CD4-positive, alpha-beta T cell treated with Interleukin-17A for 1 hour (primary cell): ENCODE data around the gene FOXP1.
"Not testable (repeated sequence)": the region's sequence is repeated elsewhere in the genome, so short reads cannot be mapped to it uniquely, and the experiment has no call there.

ENCODE experiments used
- DNase-seq: peaks from one replicate; pipeline ENCODE4 v3.0.0-alpha.2; 2020

Gene FOXP1

GRCh38 chr3:71526448-71526847 lies 57.1 kb downstream of the FOXP1 start:
- DNase-seq: not testable (repeated sequence)

- DNase-seq: no peak
These were observed 58.1 kb downstream of the FOXP1 start for GRCh38 chr3:71525391-71525790.

- DNase-seq: no peak
These were observed 58.9 kb downstream of the FOXP1 start for GRCh38 chr3:71524672-71525071.

GRCh38 chr3:71523628-71524027 lies 59.9 kb downstream of the FOXP1 start:
- DNase-seq: no peak

GRCh38 chr3:71521940-71522876 lies 61.3 kb downstream of the FOXP1 start:
- DNase-seq: no peak

- no peak for DNase-seq
These were observed 62.5 kb downstream of the FOXP1 start for GRCh38 chr3:71521021-71521352.

- no peak for DNase-seq
These were observed 63.1 kb downstream of the FOXP1 start for GRCh38 chr3:71520161-71521020.

GRCh38 chr3:71518089-71518488 lies 65.4 kb downstream of the FOXP1 start:
- no peak for DNase-seq

GRCh38 chr3:71517271-71517791 lies 66.2 kb downstream of the FOXP1 start:
- DNase-seq: no peak

GRCh38 chr3:71515636-71516365 lies 67.7 kb downstream of the FOXP1 start:
- DNase-seq: no peak

GRCh38 chr3:71514621-71515020 lies 68.9 kb downstream of the FOXP1 start:
- no peak for DNase-seq

GRCh38 chr3:71513515-71513914 lies 70.0 kb downstream of the FOXP1 start:
- no peak for DNase-seq

- DNase-seq: no peak
These were observed 70.4 kb downstream of the FOXP1 start for GRCh38 chr3:71513081-71513480.

- no peak for DNase-seq
These were observed 71.0 kb downstream of the FOXP1 start for GRCh38 chr3:71512544-71512943.

GRCh38 chr3:71512000-71512399 lies 71.5 kb downstream of the FOXP1 start:
- DNase-seq: peak; percentile 81

GRCh38 chr3:71511446-71511845 lies 72.1 kb downstream of the FOXP1 start:
- no peak for DNase-seq

- DNase-seq: no peak
These were observed 72.5 kb downstream of the FOXP1 start for GRCh38 chr3:71511037-71511436.

- DNase-seq: no peak
These were observed 73.0 kb downstream of the FOXP1 start for GRCh38 chr3:71510510-71510909.

GRCh38 chr3:71509066-71509465 lies 74.5 kb downstream of the FOXP1 start:
- no peak for DNase-seq

- DNase-seq: no peak
These were observed 77.7 kb downstream of the FOXP1 start for GRCh38 chr3:71505767-71506350.

- DNase-seq: no peak
These were observed 79.1 kb downstream of the FOXP1 start for GRCh38 chr3:71504250-71505036.
